DOHH2 (cell line): Measurements from ENCODE around the gene TPH2.

Experiments
- H3F3A ChIP-seq: fragments of 200-600 bp; sonication (generic), shearing (Covaris generic); 2 replicates; pipeline ENCODE4 v1.6.0; 2016; ENCODE audit warnings: antibody characterized with exemption, mild to moderate bottlenecking; ENCODE audit not compliant: control insufficient read depth, insufficient read depth
- H3K27ac ChIP-seq: fragments of 200-600 bp; sonication (generic); 2 replicates; pipeline ENCODE4 v1.5.1; 2014; ENCODE audit warnings: low read depth, mild to moderate bottlenecking, low read length, moderate library complexity
- H3K27me3 ChIP-seq: fragments of 200-600 bp; sonication (generic); 2 replicates; pipeline ENCODE4 v1.6.1; 2014; ENCODE audit warnings: mild to moderate bottlenecking, low read length, mixed read lengths; ENCODE audit not compliant: control insufficient read depth
- H3K36me3 ChIP-seq: fragments of 200-600 bp; sonication (generic); 2 replicates; pipeline ENCODE4 v1.6.1; 2014; ENCODE audit warnings: mild to moderate bottlenecking, low read length, moderate library complexity, mixed read lengths; ENCODE audit not compliant: control insufficient read depth
- H3K4me1 ChIP-seq: fragments of 200-600 bp; sonication (generic); 2 replicates; pipeline ENCODE4 v1.6.1; 2014; ENCODE audit warnings: mild to moderate bottlenecking, low read length, mixed read lengths; ENCODE audit not compliant: control insufficient read depth
- H3K4me2 ChIP-seq: fragments of 200-600 bp; sonication (generic); 2 replicates; pipeline ENCODE4 v1.6.0; 2014; ENCODE audit warnings: mild to moderate bottlenecking, low read length, moderate library complexity
- H3K4me3 ChIP-seq: fragments of 200-600 bp; sonication (generic); 2 replicates; pipeline ENCODE4 v1.5.1; 2014; ENCODE audit warnings: mild to moderate bottlenecking, low read length, mixed read lengths
- H3K79me2 ChIP-seq: fragments of 200-600 bp; sonication (generic); 2 replicates; pipeline ENCODE4 v1.6.1; 2014; ENCODE audit warnings: mild to moderate bottlenecking, low read length, mixed read lengths; ENCODE audit not compliant: control insufficient read depth
- H3K9me2 ChIP-seq: fragments of 200-600 bp; sonication (generic); replicated peaks from 2 replicates; pipeline ENCODE4 v1.6.1; 2014; ENCODE audit warnings: mild to moderate bottlenecking, low read length, mixed read lengths; ENCODE audit not compliant: control insufficient read depth
- H3K9me3 ChIP-seq: fragments of 200-600 bp; sonication (generic); 2 replicates; pipeline ENCODE4 v1.6.1; 2014; ENCODE audit warnings: antibody characterized with exemption, low read length, mixed read lengths; ENCODE audit not compliant: control insufficient read depth, insufficient read depth
- H4K20me1 ChIP-seq: fragments of 200-600 bp; sonication (generic); 2 replicates; pipeline ENCODE4 v1.6.0; 2014; ENCODE audit warnings: low read depth, mild to moderate bottlenecking, antibody characterized with exemption, low read length, moderate library complexity; ENCODE audit not compliant: control insufficient read depth, insufficient read depth
- EZH2phosphoT487 ChIP-seq: fragments of 200-600 bp; sonication (generic); IDR thresholded peaks from 2 replicates; pipeline ENCODE4 v1.6.1; 2017; ENCODE audit warnings: borderline replicate concordance, mild to moderate bottlenecking, antibody characterized with exemption, low read length, moderate library complexity, mixed read lengths
- TF ChIP-seq, protein P1 (sequence below): fragments of 200-600 bp; sonication (generic); IDR thresholded peaks from one replicate; pipeline ENCODE4 v1.5.1; 2014; ENCODE audit warnings: antibody characterized with exemption, mild to moderate bottlenecking, low read depth, low read length; ENCODE audit not compliant: poor library complexity, severe bottlenecking

The TPH2 gene

DNA sequence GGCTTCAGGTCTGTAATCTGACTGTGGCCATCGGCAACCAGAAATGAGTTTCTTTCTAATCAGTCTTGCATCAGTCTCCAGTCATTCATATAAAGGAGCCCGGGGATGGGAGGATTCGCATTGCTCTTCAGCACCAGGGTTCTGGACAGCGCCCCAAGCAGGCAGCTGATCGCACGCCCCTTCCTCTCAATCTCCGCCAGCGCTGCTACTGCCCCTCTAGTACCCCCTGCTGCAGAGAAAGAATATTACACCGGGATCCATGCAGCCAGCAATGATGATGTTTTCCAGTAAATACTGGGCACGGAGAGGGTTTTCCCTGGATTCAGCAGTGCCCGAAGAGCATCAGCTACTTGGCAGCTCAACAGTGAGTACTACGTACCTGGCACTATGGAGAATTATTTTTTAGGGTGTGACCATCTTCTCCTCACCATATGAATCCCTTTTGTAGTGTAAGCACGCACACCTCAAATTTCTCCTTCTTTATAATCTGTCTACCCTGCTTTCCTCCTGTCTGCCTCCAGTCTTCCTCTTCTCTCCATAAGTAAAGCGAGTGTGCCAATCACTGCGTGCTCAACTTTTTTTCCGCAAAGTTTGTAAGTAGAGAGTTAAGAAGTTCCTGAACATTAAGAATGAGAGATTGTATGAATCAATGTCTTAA lies at the start of gene TPH2:
Gene TPH2 (plus strand): TSS at position 118 of the 658 bp plus-strand sequence. CDS start 142 bp downstream, at position 260.
- Histone ChIP-seq H3K9me3 (no peaks in the 10 kb centered on the region), H3K4me2 (no peak within 1 kb of the TSS), H3K27me3 (peaks cover 17% of the 10 kb centered on the region), H3K27ac (no peak within 1 kb of the TSS), H3K36me3 (no peaks in the 10 kb centered on the region), H3K4me3 (no peak within 1 kb of the TSS), H4K20me1 (no peaks in the 10 kb centered on the region), H3K79me2 (no peaks in the 10 kb centered on the region), H3K4me1 (no peaks in the 10 kb centered on the region), H3K9me2 (no peaks in the 10 kb centered on the region), H3F3A (no peaks in the 10 kb centered on the region)
- no peak for TF ChIP-seq EZH2phosphoT487
- TF ChIP-seq, protein P1, sequence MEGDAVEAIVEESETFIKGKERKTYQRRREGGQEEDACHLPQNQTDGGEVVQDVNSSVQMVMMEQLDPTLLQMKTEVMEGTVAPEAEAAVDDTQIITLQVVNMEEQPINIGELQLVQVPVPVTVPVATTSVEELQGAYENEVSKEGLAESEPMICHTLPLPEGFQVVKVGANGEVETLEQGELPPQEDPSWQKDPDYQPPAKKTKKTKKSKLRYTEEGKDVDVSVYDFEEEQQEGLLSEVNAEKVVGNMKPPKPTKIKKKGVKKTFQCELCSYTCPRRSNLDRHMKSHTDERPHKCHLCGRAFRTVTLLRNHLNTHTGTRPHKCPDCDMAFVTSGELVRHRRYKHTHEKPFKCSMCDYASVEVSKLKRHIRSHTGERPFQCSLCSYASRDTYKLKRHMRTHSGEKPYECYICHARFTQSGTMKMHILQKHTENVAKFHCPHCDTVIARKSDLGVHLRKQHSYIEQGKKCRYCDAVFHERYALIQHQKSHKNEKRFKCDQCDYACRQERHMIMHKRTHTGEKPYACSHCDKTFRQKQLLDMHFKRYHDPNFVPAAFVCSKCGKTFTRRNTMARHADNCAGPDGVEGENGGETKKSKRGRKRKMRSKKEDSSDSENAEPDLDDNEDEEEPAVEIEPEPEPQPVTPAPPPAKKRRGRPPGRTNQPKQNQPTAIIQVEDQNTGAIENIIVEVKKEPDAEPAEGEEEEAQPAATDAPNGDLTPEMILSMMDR: peak; percentile 89

DNA sequence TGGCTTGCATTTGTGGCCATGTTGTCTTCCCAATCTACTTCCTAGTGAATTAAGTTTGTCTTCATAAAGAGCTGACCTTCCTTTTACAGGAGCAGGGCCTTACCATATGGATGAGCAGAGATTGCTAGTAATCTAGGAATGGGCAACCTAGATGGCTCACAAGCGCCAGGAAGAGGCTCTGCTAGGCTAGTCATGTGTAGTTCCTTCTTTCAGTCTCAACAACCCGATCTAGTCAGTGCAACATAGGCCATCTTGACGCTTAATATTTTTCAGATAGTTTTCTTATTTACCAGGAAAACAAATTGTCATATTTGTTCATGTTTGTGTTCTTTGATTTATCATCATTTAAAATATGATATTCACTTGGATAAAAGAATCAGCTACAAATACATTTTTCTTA lies 48.2 kb upstream of the TPH2 start:
- H3K9me3 ChIP-seq: no peaks in the 10 kb centered on the region
- TF ChIP-seq EZH2phosphoT487: no peak
- TF ChIP-seq, protein P1: no peak
- no peaks in the 10 kb centered on the region for H3K27me3 ChIP-seq
- no peak overlapping the region for H3K27ac ChIP-seq
- peaks cover 6% of the 10 kb centered on the region for H3K4me1 ChIP-seq
- no peak overlapping the region for H3K4me3 ChIP-seq
- peaks cover 6% of the 10 kb centered on the region for H3K36me3 ChIP-seq
- H3F3A ChIP-seq: no peaks in the 10 kb centered on the region
- H3K79me2 ChIP-seq: no peaks in the 10 kb centered on the region
- no peaks in the 10 kb centered on the region for H4K20me1 ChIP-seq
- no peak overlapping the region for H3K4me2 ChIP-seq
- no peaks in the 10 kb centered on the region for H3K9me2 ChIP-seq

DNA sequence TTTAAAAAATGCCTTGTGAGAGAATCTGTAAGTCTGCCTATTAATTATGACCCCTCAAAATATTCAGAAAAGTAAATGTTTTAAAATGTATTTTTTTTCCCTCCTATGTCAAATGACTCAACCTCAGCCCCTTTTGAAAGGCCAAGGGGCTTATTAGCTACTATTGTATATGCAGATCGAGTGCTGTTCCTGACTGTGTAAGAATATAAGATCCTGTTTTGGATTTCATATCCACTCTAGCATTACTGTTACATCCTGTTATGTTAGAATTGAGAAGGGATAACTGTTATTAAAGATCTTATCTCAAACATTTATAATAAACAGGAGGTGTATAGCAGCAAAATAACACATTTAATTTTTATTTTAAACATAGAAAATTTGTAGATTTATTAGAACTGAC lies 46.6 kb upstream of the TPH2 start:
- TF ChIP-seq, protein P1: no peak
- TF ChIP-seq EZH2phosphoT487: no peak
- H3K4me1 ChIP-seq: peaks cover 6% of the 10 kb centered on the region
- no peak overlapping the region for H3K4me3 ChIP-seq
- H3K9me2 ChIP-seq: no peaks in the 10 kb centered on the region
- no peaks in the 10 kb centered on the region for H3K79me2 ChIP-seq
- no peaks in the 10 kb centered on the region for H3K27me3 ChIP-seq
- H3K27ac ChIP-seq: no peak overlapping the region
- no peak overlapping the region for H3K4me2 ChIP-seq
- H4K20me1 ChIP-seq: no peaks in the 10 kb centered on the region
- H3K9me3 ChIP-seq: no peaks in the 10 kb centered on the region
- no peaks in the 10 kb centered on the region for H3F3A ChIP-seq
- H3K36me3 ChIP-seq: peaks cover 11% of the 10 kb centered on the region
